IMR-90 (cell line): ENCODE data around the gene PPP1R9B. TPM values are rescaled to one million over a fixed set of nuclear protein-coding genes. Genes with fewer than 3 reads are reported as not detected.

Experiments
- ATAC-seq: fragments of 200-7000 bp; cut with Tn5 transposase; 2 replicates; pipeline ENCODE4 v1.9.1; 2020; ENCODE audit warnings: low read depth, mild to moderate bottlenecking, moderate library complexity
- BruUV-seq: library from RNA; stranded (reverse); fragments of 400-500 nt; replicated peaks from 2 replicates; lab custom pipeline; 2021; lab: Mats Ljungman, UMichigan
- CTCF ChIA-PET: fragments of 300-600 bp; formaldehyde crosslinking; extraction: SDS; loops from one replicate; lab custom pipeline; 2021; ENCODE audit warnings: antibody characterized with exemption; lab: Yijun Ruan, JAX
- POLR2A ChIA-PET: fragments of 300-600 bp; sonication (Branson Sonifier 250); formaldehyde crosslinking; loops from one replicate; lab custom pipeline; 2022; ENCODE audit warnings: antibody characterized with exemption; ENCODE audit not compliant: unreplicated experiment; lab: Charles Lee
- DNase-seq: peaks from one replicate; pipeline ENCODE4 v3.0.0; 2013
- H2AFZ ChIP-seq: replicated peaks from 2 replicates; pipeline ENCODE3; 2013; ENCODE audit warnings: low read length, mild to moderate bottlenecking; ENCODE audit not compliant: poor library complexity
- H2AK5ac ChIP-seq: 2 replicates; pipeline ENCODE4 v1.6.1; 2013; ENCODE audit warnings: low read depth, low read length, inconsistent platforms
- H2AK9ac ChIP-seq: replicated peaks from 2 replicates; pipeline ENCODE3; 2013; ENCODE audit warnings: mild to moderate bottlenecking, low read depth, low read length, moderate library complexity; ENCODE audit not compliant: poor library complexity
- H2BK120ac ChIP-seq: 2 replicates; pipeline ENCODE4 v1.6.1; 2013; ENCODE audit warnings: low read depth, low read length, inconsistent platforms
- H2BK15ac ChIP-seq: 3 replicates; pipeline ENCODE4 v1.6.1; 2013; ENCODE audit warnings: low read depth, low read length, inconsistent platforms
- H2BK20ac ChIP-seq: 2 replicates; pipeline ENCODE4 v1.6.1; 2013; ENCODE audit warnings: low read depth, mild to moderate bottlenecking, inconsistent platforms, low read length, moderate library complexity
- H2BK5ac ChIP-seq: 2 replicates; pipeline ENCODE4 v1.6.1; 2013; ENCODE audit warnings: mild to moderate bottlenecking, low read depth, low read length, inconsistent platforms; ENCODE audit not compliant: poor library complexity, severe bottlenecking
- H3K14ac ChIP-seq: replicated peaks from 2 replicates; pipeline ENCODE4 v1.6.1; 2013; ENCODE audit warnings: low read depth, low read length, inconsistent platforms
- H3K18ac ChIP-seq: 2 replicates; pipeline ENCODE4 v1.6.1; 2013; ENCODE audit warnings: low read depth, low read length, control low read depth
- H3K23ac ChIP-seq: 2 replicates; pipeline ENCODE4 v1.6.1; 2013; ENCODE audit warnings: low read depth, low read length, inconsistent platforms
- H3K27ac ChIP-seq: 2 replicates; pipeline ENCODE4 v1.5.1; 2013; ENCODE audit warnings: mild to moderate bottlenecking, control low read depth, low read length; ENCODE audit not compliant: insufficient read depth
- H3K27me3 ChIP-seq: 2 replicates; pipeline ENCODE4 v1.6.1; 2013; ENCODE audit warnings: low read length; ENCODE audit not compliant: control insufficient read depth, insufficient read depth
- H3K36me3 ChIP-seq: 2 replicates; pipeline ENCODE4 v1.6.1; 2013; ENCODE audit warnings: low read length, mixed read lengths; ENCODE audit not compliant: control insufficient read depth, insufficient read depth
- H3K4ac ChIP-seq: 2 replicates; pipeline ENCODE4 v1.6.1; 2013; ENCODE audit warnings: low read depth, low read length, inconsistent platforms
- H3K4me1 ChIP-seq: 2 replicates; pipeline ENCODE4 v1.6.1; 2013; ENCODE audit warnings: low read length, mixed read lengths; ENCODE audit not compliant: control insufficient read depth, insufficient read depth
- H3K4me2 ChIP-seq: 2 replicates; pipeline ENCODE4 v1.6.1; 2013; ENCODE audit warnings: low read depth, mild to moderate bottlenecking, control low read depth, low read length, moderate library complexity
- H3K4me3 ChIP-seq: 2 replicates; pipeline ENCODE4 v1.5.1; 2013; ENCODE audit warnings: low read depth, mild to moderate bottlenecking, control low read depth, low read length, moderate library complexity; ENCODE audit not compliant: insufficient read depth
- H3K56ac ChIP-seq: 2 replicates; pipeline ENCODE4 v1.6.1; 2013; ENCODE audit warnings: low read length, inconsistent platforms; ENCODE audit not compliant: insufficient read depth; ENCODE audit errors: extremely low read depth
- H3K79me1 ChIP-seq, 2 experiments: 2 replicates each; pipeline ENCODE4 v1.6.1; 2013; ENCODE audit warnings: low read length in 2 of 2, inconsistent platforms in 1 of 2, low read depth in 1 of 2
- H3K9ac ChIP-seq: 2 replicates; pipeline ENCODE4 v1.6.1; 2013; ENCODE audit warnings: low read depth, low read length, control low read depth
- H3K9me1 ChIP-seq: 2 replicates; pipeline ENCODE4 v1.6.1; 2013; ENCODE audit warnings: low read length, inconsistent platforms; ENCODE audit not compliant: insufficient read depth
- H3K9me3 ChIP-seq: 2 replicates; pipeline ENCODE4 v1.6.1; 2013; ENCODE audit warnings: low read length; ENCODE audit not compliant: control insufficient read depth, insufficient read depth
- H4K20me1 ChIP-seq: 2 replicates; pipeline ENCODE4 v1.6.1; 2013; ENCODE audit warnings: low read length, inconsistent platforms; ENCODE audit not compliant: insufficient read depth
- H4K5ac ChIP-seq: 2 replicates; pipeline ENCODE4 v1.6.1; 2013; ENCODE audit warnings: mild to moderate bottlenecking, low read depth, low read length, control low read depth
- H4K8ac ChIP-seq, 2 experiments: 2 replicates each; pipeline ENCODE4 v1.6.1; 2013; ENCODE audit warnings: low read depth in 2 of 2, low read length in 2 of 2, control low read depth in 1 of 2, inconsistent platforms in 1 of 2
- H4K91ac ChIP-seq: 2 replicates; pipeline ENCODE4 v1.6.1; 2013; ENCODE audit warnings: low read depth, low read length, inconsistent platforms; ENCODE audit not compliant: insufficient read depth
- FOS ChIP-seq: fragments of 150-350 bp; IDR thresholded peaks from 2 replicates; pipeline ENCODE4 v1.6.1; 2016; ENCODE audit warnings: low read depth, low read length
- MAZ ChIP-seq: IDR thresholded peaks from 2 replicates; pipeline ENCODE4 v1.6.1; 2012; ENCODE audit warnings: low read depth, mild to moderate bottlenecking, low read length, improper control_type of control experiment, moderate library complexity, borderline replicate concordance
- RFX5 ChIP-seq: IDR thresholded peaks from 2 replicates; pipeline ENCODE4 v1.8.0; 2012; ENCODE audit warnings: low read depth, mild to moderate bottlenecking, low read length, moderate library complexity
- WGBS, 2 experiments: methylation state at CpG; one replicate each; pipeline versions ENCODE4 v1.1.5 to v1.1.7; 2013; ENCODE audit warnings: missing lambda C conversion rate in 2 of 2; ENCODE audit not compliant: insufficient read length in 1 of 2; ENCODE audit errors: extremely low coverage in 2 of 2; 5-methylcytosine and 5-hydroxymethylcytosine counted together
- dilution Hi-C: fragments of 300-500 bp; cut with HindIII; formaldehyde crosslinking; loops from one replicate; pipeline ENCODE4 v1.14.3; 2018; ENCODE audit warnings: low sequenced_read_pairs; ENCODE audit not compliant: unreplicated experiment
- in situ Hi-C: fragments of 300-500 bp; cut with MboI; formaldehyde crosslinking; loops from 3 replicates; pipeline ENCODE4 v1.14.3; 2019; ENCODE audit warnings: low sequenced_read_pairs, inconsistent platforms, mixed read lengths
- intact Hi-C: fragments of 100-400 bp; cut with micrococcal nuclease; formaldehyde crosslinking; loops from 2 replicates; pipeline ENCODE4 v1.10.0; 2022
- polyA plus RNA-seq, 3 experiments: library from polyadenylated mRNA; depleted of rRNA; stranded (reverse); fragments of >200 nt; gene quantifications; 2 replicates each; pipeline ENCODE4 v1.2.3, GENCODE V29; 2012; ENCODE audit warnings: low replicate concordance in 1 of 3
- total RNA-seq: library from RNA; depleted of rRNA; stranded (reverse); fragments of >200 nt; gene quantifications from 2 replicates; pipeline ENCODE4 v1.2.3, GENCODE V29; 2012
- TF ChIP-seq, protein P1 (sequence below): fragments of 150-350 bp; IDR thresholded peaks from 2 replicates; pipeline ENCODE4 v1.6.1; 2017; ENCODE audit warnings: mild to moderate bottlenecking, antibody characterized with exemption, low read length, low read depth
- TF ChIP-seq, protein P2 (sequence below): conservative IDR thresholded peaks from 2 replicates; pipeline ENCODE4 v1.5.1; 2012; ENCODE audit warnings: mild to moderate bottlenecking, low read depth, low read length, improper control_type of control experiment

The PPP1R9B gene
- total and polyA plus RNA-seq, 2 of the 4 experiments (the other 2 are of a cell fraction) = 23.0 to 28.0 TPM

DNA sequence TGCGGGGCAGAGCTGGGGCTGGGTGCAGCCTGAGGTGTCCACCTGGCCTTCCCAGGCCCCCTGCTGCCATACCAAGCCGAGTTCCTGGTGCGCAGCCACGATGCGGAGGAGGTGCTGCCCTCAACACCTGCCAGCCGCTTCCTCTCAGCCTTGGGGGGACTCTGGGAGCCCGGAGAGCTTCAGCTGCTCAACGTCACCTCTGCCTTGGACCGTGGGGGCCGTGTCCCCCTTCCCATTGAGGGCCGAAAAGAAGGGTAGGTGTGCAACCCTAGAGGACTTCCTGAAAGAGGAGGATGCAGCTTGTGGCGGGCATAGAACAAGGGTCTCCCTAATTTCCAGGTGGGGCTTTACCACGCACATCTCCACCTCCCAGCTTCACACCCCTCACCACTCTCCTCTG lies 17.8 kb upstream of the PPP1R9B start:
- Histone ChIP-seq H4K20me1 (no peaks in the 10 kb centered on the region), H4K5ac (no peak overlapping the region), H3K9me1 (peaks cover 9% of the 10 kb centered on the region; the same call in 1 of the 2 replicates), H4K8ac (no peak overlapping the region), H3K4me3 (no peak overlapping the region), H3K56ac (no peak overlapping the region), H3K9ac (no peak overlapping the region), H2AK9ac (peak overlapping the region; percentile 51), H3K36me3 (no peaks in the 10 kb centered on the region), H3K27ac (no peak overlapping the region), H2BK5ac (no peak overlapping the region), H3K27me3 (no peaks in the 10 kb centered on the region), H3K14ac (no peak overlapping the region), H3K79me1 (peaks cover 3 to 9% of the 10 kb centered on the region in 2 experiments; a peak in 2 of 4 replicates), H3K4ac (no peak overlapping the region), H2BK120ac (no peak overlapping the region), H3K4me1 (peaks cover 5% of the 10 kb centered on the region), H3K4me2 (no peak overlapping the region), H2BK15ac (no peak overlapping the region), H2AK5ac (peak overlapping the region; percentile 59), H2BK20ac (no peak overlapping the region), H3K18ac (no peak overlapping the region), H4K91ac (no peak overlapping the region), H3K9me3 (no peaks in the 10 kb centered on the region), H2AFZ (peak overlapping the region; percentile 56), H3K23ac (no peak overlapping the region)
- no peak for ATAC-seq
- intact Hi-C loops (no loop called here), dilution Hi-C loops (no loop called here), in situ Hi-C loops (no loop called here)
- ChIA-PET CTCF (interaction anchor here (0.9 to 3.0 kb wide), 2 partner anchors 101 to 126 kb away, joined by 3 to 54 read pairs; no protein-coding TSS in a partner anchor), POLR2A (no interaction called here)
- no TSS peak for BruUV-seq
- DNase-seq = no peak
- TF ChIP-seq MAZ (no peak), FOS (no peak), RFX5 (no peak)
- TF ChIP-seq, protein P1, sequence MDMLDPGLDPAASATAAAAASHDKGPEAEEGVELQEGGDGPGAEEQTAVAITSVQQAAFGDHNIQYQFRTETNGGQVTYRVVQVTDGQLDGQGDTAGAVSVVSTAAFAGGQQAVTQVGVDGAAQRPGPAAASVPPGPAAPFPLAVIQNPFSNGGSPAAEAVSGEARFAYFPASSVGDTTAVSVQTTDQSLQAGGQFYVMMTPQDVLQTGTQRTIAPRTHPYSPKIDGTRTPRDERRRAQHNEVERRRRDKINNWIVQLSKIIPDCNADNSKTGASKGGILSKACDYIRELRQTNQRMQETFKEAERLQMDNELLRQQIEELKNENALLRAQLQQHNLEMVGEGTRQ = no peak
- TF ChIP-seq, protein P2, sequence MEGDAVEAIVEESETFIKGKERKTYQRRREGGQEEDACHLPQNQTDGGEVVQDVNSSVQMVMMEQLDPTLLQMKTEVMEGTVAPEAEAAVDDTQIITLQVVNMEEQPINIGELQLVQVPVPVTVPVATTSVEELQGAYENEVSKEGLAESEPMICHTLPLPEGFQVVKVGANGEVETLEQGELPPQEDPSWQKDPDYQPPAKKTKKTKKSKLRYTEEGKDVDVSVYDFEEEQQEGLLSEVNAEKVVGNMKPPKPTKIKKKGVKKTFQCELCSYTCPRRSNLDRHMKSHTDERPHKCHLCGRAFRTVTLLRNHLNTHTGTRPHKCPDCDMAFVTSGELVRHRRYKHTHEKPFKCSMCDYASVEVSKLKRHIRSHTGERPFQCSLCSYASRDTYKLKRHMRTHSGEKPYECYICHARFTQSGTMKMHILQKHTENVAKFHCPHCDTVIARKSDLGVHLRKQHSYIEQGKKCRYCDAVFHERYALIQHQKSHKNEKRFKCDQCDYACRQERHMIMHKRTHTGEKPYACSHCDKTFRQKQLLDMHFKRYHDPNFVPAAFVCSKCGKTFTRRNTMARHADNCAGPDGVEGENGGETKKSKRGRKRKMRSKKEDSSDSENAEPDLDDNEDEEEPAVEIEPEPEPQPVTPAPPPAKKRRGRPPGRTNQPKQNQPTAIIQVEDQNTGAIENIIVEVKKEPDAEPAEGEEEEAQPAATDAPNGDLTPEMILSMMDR = no peak
- 78% methylated on average over 5 of the region's 13 CpGs; no CpG with 5 or more reads in 1 of the 2 experiments for WGBS, 2 experiments
